ENCODE measurements around the gene ACSL6.
"Not testable (repeated sequence)": the region's sequence is repeated elsewhere in the genome, so short reads cannot be mapped to it uniquely, and the experiment has no call there.

Gene ACSL6

DNA sequence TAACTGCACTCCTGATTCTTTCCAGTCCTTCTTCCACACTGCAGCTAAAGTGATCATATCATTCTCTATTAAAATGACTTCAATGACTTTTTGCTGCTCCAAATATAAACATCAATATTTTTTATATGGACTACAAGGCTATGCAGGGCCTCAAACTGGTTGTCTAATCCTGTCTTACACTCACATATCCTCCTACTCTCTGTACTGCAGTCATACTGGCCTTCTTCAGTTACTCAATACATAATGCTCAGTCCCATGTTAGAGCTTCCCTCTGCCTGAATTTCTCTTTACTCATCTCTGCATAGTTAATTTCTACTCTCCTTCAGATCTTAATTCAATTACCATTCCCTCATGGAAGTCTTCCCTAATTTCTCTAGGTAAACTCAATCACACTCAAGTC, 69.4 kb downstream of the ACSL6 start:
- DNase-seq (ENCODE audit: low spot score), result no peak

DNA sequence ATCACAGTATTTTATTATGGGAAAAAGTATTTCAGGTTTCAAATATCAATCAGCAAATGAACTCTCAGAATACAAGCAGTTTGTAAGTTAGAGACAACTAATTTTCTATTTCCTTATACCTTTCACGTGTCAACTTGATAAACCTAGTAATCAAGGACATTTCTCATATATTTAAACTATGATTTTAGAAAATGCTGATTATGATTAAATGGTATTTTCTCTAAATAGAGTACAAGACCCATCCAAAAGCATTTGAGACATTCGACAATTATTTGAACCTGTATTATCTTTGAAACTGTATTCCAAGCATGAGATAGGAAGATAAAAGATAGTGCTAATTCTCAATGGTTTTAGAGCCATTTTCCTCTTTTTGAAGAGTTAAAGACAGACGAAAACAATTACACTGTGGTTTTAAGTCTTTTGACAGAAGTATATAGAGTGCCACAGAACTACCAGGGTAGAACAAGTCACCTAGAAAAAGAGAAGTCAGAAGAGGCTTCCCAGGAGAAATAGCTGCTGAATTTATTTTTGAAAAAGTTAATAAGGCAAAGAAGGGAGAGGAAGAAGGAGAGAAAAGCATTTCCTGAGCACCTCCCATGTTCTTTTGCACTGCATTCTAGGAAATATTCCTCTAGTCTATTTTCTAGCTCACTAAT, 71.6 kb downstream of the ACSL6 start:
- no peak for DNase-seq (ENCODE audit: low spot score)

DNA sequence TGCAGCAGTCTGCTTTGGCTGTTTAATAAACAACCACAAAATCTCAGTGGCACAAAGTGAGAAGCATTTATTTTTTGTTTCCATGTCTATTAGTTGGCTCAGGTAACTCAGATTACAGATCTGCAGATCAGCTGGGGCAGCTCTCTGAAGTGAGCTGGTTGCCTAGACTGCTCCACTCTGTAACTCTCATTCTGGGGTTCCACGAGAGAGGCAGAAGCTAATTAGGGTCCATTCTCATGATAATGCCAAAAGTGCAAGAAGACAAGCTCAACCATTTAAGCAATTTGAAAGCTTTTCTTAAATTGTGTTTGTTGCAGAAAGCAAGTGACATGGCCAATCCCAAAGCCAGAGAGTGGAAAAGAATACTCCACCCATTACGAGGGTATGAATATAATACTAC, 79.2 kb downstream of the ACSL6 start:
- no peak for DNase-seq (ENCODE audit: low spot score)

DNA sequence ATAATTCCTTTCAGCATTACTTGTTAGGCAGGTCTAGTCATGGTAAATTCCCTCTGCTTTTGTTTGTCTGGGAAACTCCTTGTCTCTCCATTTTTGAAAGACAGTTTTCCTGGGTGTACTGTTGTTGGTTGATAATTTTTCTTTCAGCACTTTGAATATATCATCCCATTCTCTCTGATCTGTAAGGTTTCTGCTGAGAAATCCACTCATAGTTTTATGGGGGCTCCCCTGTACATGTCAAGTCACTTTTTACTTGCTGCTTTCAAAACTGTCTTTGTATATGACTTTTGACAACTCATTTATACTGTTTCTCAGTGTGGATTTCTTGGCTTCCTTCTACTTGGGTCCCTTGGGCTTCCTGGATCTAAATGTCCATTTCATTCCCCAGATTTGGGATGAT, 82.5 kb downstream of the ACSL6 start:
- no peak for DNase-seq (ENCODE audit: low spot score)

DNA sequence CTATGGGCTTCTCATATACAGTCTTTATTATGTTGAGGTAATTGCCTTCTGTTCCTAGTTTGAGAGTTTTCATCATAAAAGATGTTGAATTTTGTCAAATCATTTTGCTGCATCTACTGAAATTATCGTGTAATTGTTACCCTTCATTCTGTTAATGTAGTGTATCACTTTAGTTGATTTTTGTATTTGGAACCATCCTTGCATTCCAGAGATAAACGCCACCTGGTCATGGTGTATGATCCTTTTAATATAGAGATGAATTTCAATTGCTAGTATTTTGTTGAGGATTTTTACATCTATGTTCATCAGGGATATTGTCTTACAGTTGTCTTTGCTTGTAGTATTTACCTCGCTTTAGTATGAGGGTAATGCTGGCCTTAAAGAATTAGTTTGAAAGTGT, 85.3 kb downstream of the ACSL6 start:
- no peak for DNase-seq (ENCODE audit: low spot score)

DNA sequence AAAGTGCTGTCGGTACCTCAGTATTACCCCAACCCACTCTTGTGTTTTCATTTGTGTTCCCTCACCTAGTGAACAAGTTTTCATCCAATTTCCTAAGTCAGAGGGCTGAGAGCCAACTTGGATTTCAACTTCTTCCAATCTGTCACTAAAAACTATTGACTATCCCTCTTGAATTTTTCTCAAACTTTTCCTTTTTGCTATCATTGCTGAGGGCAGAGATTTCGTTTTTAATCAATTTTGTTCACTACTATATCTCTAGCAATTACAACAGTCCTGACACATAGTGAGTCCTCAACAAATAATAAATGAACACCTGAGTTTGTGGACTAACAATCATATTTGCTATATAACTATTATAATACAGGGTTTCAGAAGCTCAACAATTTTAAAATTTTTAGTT, 95.0 kb downstream of the ACSL6 start:
- DNase-seq (ENCODE audit: low spot score), result no peak

DNA sequence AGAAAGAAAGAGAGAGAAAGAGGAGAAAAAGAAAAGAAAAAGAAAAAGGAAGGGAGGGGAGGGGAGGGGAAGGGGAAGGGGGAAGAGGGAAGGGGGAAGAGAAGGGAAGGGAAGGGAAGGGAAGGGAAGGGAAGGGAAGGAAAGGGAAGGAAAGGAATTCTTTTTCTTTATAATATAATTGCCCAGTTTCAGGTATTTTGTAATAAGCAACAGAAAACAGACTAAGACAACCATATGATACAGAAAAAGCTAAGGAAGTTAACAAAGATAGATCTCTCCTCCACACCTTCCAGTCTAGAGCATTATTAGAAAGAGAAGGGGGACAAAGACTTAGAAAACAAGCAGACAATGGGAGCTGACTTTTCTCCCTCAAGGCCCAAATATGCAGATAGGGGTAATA, 97.0 kb downstream of the ACSL6 start:
- DNase-seq (ENCODE audit: low spot score), result no peak

DNA sequence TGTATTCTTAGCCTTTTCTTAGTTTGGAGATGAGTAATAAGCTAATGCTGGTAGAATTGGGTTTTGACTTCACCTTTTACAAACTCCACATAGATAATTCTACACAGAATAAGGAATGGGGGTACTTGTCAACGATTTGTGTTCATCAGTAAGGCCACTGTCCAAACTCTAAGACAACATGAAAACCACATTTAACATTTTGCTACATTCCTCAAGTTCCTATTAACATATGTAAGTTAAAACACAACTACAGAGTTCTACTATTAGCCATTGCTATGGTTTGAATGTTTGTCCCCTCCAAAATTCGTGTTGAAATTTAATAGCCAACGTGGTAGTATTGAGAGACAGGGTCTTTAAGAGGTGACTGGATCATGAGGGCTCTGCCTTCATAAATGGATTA, 97.9 kb downstream of the ACSL6 start:
- no peak for DNase-seq (ENCODE audit: low spot score)

DNA sequence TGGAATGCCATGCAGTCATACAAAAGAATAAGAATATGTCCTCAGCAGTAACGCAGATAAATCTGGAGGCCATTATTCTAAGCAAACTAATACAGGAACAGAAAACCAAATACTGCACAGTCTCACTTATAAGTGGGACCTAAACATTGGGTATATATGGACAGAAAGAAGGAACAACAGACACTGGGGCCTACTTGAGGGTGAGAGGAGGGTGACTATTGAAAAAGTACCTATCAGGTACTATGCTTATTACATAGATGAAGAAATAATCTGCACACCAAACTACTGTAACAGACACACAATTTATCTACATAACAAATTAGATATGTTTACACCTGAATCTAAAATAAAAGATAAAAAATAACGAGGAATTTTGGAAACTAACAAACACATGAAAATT, 104.8 kb downstream of the ACSL6 start:
- DNase-seq (ENCODE audit: low spot score), result no peak

DNA sequence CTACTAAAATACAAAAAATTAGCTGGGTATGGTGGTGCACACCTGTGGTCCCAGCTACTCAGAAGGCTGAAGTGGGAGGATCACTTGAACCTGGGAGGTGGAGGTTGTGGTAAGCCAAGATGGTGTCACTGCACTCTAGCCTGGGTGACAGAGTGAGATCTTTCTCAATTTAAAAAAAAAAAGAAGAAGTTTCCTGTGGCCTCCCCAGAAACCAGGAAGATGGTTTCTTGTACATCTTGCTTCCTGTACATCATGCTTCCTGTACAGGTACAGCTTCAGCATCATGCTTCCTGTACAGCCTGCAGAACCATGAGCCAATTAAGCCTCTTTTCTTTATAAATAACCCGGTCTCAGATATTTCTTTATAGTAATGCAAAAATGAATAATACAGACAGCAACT, 109.2 kb downstream of the ACSL6 start:
- DNase-seq (ENCODE audit: low spot score), result not testable (repeated sequence)

All from AG20443 (cell line).